Neural progenitor cell (in vitro differentiated cells): ENCODE measurements around the gene KRT3. TPM values are rescaled to one million over a fixed set of nuclear protein-coding genes. Genes with fewer than 3 reads are reported as not detected.
A peak's percentile ranks its signal among the peaks of the same experiment; 100 is the strongest.

Experiments used
- DNase-seq: peaks from one replicate; pipeline ENCODE4 v3.0.0-alpha.2; 2016; ENCODE audit warnings: low spot score
- H2AFZ ChIP-seq: fragments of 200-600 bp; sonication (generic); replicated peaks from 2 replicates; pipeline ENCODE4 v1.6.1; 2016; ENCODE audit warnings: antibody characterized with exemption
- H3F3A ChIP-seq: fragments of 200-600 bp; sonication (generic); 2 replicates; pipeline ENCODE4 v1.6.1; 2016; ENCODE audit warnings: antibody characterized with exemption, low read depth
- H3K27ac ChIP-seq: fragments of 200-600 bp; sonication (generic); 2 replicates; pipeline ENCODE4 v1.5.1; 2016; ENCODE audit warnings: mild to moderate bottlenecking
- H3K27me3 ChIP-seq: fragments of 200-600 bp; sonication (generic); 2 replicates; pipeline ENCODE4 v1.6.1; 2016; ENCODE audit warnings: mild to moderate bottlenecking, moderate library complexity
- H3K36me3 ChIP-seq: fragments of 200-600 bp; sonication (generic); 2 replicates; pipeline ENCODE4 v1.5.1; 2016
- H3K4me1 ChIP-seq: fragments of 200-600 bp; sonication (generic); 2 replicates; pipeline ENCODE4 v1.6.1; 2016; ENCODE audit warnings: mixed run types
- H3K4me2 ChIP-seq: fragments of 200-600 bp; sonication (generic); 2 replicates; pipeline ENCODE4 v1.6.1; 2016
- H3K4me3 ChIP-seq: fragments of 200-600 bp; sonication (generic); 2 replicates; pipeline ENCODE4 v1.5.1; 2016
- H3K79me2 ChIP-seq: fragments of 200-600 bp; sonication (generic); 2 replicates; pipeline ENCODE4 v1.6.1; 2016; ENCODE audit warnings: low read depth
- H3K9ac ChIP-seq: fragments of 200-600 bp; sonication (generic); 2 replicates; pipeline ENCODE4 v1.6.1; 2016
- H3K9me3 ChIP-seq: fragments of 200-600 bp; sonication (generic); 2 replicates; pipeline ENCODE4 v1.5.1; 2016; ENCODE audit warnings: low read depth
- H4K20me1 ChIP-seq: fragments of 200-600 bp; sonication (generic); 2 replicates; pipeline ENCODE4 v1.6.1; 2016; ENCODE audit warnings: low read depth
- H3K27ac Mint-ChIP-seq: 3 replicates; pipeline ENCODE4 v1.8.0; 2021; ENCODE audit warnings: mixed read lengths
- H3K27me3 Mint-ChIP-seq: 2 replicates; pipeline ENCODE4 v1.8.0; 2022; ENCODE audit warnings: low read depth, mild to moderate bottlenecking, inconsistent platforms, moderate library complexity, mixed read lengths; ENCODE audit not compliant: insufficient read depth
- H3K36me3 Mint-ChIP-seq: 3 replicates; pipeline ENCODE4 v1.8.0; 2021; ENCODE audit warnings: mixed read lengths
- H3K4me1 Mint-ChIP-seq: 3 replicates; pipeline ENCODE4 v1.8.0; 2021; ENCODE audit warnings: mixed read lengths
- H3K4me3 Mint-ChIP-seq: 3 replicates; pipeline ENCODE4 v1.8.0; 2021; ENCODE audit warnings: mild to moderate bottlenecking, moderate library complexity, mixed read lengths
- H3K9me3 Mint-ChIP-seq: 3 replicates; pipeline ENCODE4 v1.8.0; 2020; ENCODE audit warnings: mixed read lengths
- CTCF ChIP-seq: fragments of 200-600 bp; sonication (generic); IDR thresholded peaks from 2 replicates; pipeline ENCODE4 v1.5.1; 2017; ENCODE audit warnings: antibody characterized with exemption, mild to moderate bottlenecking
- EZH2 ChIP-seq: fragments of 200-600 bp; sonication (generic); IDR thresholded peaks from 2 replicates; pipeline ENCODE4 v1.6.1; 2017; ENCODE audit warnings: antibody characterized with exemption, mild to moderate bottlenecking, moderate library complexity
- EZH2phosphoT487 ChIP-seq: fragments of 200-600 bp; sonication (generic); IDR thresholded peaks from 2 replicates; pipeline ENCODE4 v1.6.1; 2017; ENCODE audit warnings: antibody characterized with exemption
- total RNA-seq: library from RNA; depleted of rRNA; stranded (reverse); fragments of >200 nt; gene quantifications from 2 replicates; pipeline ENCODE4 v1.2.3, GENCODE V29; 2015; ENCODE audit warnings: low replicate concordance

Gene KRT3
- total RNA-seq, 1 donor from 2014 or later: not detected

- H3K4me1 ChIP-seq: peaks cover 40% of the 10 kb centered on the region
- no peak overlapping the region for H3K4me3 ChIP-seq
- H3K79me2 ChIP-seq: no peaks in the 10 kb centered on the region
- no peak overlapping the region for H3K4me3 Mint-ChIP-seq
- H3K27me3 ChIP-seq: no peaks in the 10 kb centered on the region
- no peak overlapping the region for H3K4me2 ChIP-seq
- H3F3A ChIP-seq: peaks cover 12% of the 10 kb centered on the region
- peaks cover 25% of the 10 kb centered on the region for H3K4me1 Mint-ChIP-seq
- H3K36me3 Mint-ChIP-seq: no peaks in the 10 kb centered on the region
- H3K9ac ChIP-seq: no peak overlapping the region
- no peak for TF ChIP-seq EZH2phosphoT487
- no peak for TF ChIP-seq CTCF
- no peak for TF ChIP-seq EZH2
- H3K27me3 Mint-ChIP-seq: peaks cover 14% of the 10 kb centered on the region
- no peaks in the 10 kb centered on the region for H3K9me3 ChIP-seq
- no peaks in the 10 kb centered on the region for H3K9me3 Mint-ChIP-seq
- no peak for DNase-seq
- H4K20me1 ChIP-seq: no peaks in the 10 kb centered on the region
- H3K27ac Mint-ChIP-seq: peak overlapping the region; percentile 80
- H2AFZ ChIP-seq: no peak overlapping the region
- H3K36me3 ChIP-seq: no peaks in the 10 kb centered on the region
- H3K27ac ChIP-seq: no peak overlapping the region
Measured at GRCh38 chr12:52821071-52821730, 25.3 kb upstream of the KRT3 start.

GRCh38 chr12:52820521-52820920, 24.6 kb upstream of the KRT3 start:
- H4K20me1 ChIP-seq: no peaks in the 10 kb centered on the region
- H3K9ac ChIP-seq: no peak overlapping the region
- no peak overlapping the region for H3K4me3 Mint-ChIP-seq
- H3K4me1 ChIP-seq: peaks cover 40% of the 10 kb centered on the region
- H3K36me3 Mint-ChIP-seq: no peaks in the 10 kb centered on the region
- H3K9me3 Mint-ChIP-seq: no peaks in the 10 kb centered on the region
- no peaks in the 10 kb centered on the region for H3K79me2 ChIP-seq
- no peak for TF ChIP-seq EZH2
- TF ChIP-seq EZH2phosphoT487: no peak
- TF ChIP-seq CTCF: no peak
- H2AFZ ChIP-seq: no peak overlapping the region
- peak overlapping the region; percentile 29 for H3K27ac Mint-ChIP-seq
- H3K27me3 ChIP-seq: no peaks in the 10 kb centered on the region
- peaks cover 14% of the 10 kb centered on the region for H3K27me3 Mint-ChIP-seq
- no peak overlapping the region for H3K4me3 ChIP-seq
- H3K4me1 Mint-ChIP-seq: peaks cover 25% of the 10 kb centered on the region
- H3K9me3 ChIP-seq: no peaks in the 10 kb centered on the region
- H3K4me2 ChIP-seq: peak overlapping the region; percentile 47
- peaks cover 12% of the 10 kb centered on the region for H3F3A ChIP-seq
- no peak overlapping the region for H3K27ac ChIP-seq
- no peak for DNase-seq
- H3K36me3 ChIP-seq: no peaks in the 10 kb centered on the region

GRCh38 chr12:52819731-52820510, 24.0 kb upstream of the KRT3 start:
- no peak overlapping the region for H3K4me3 ChIP-seq
- Mint-ChIP-seq H3K4me1 (peaks cover 25% of the 10 kb centered on the region), H3K9me3 (no peaks in the 10 kb centered on the region), H3K27me3 (peaks cover 13% of the 10 kb centered on the region), H3K36me3 (no peaks in the 10 kb centered on the region), H3K4me3 (no peak overlapping the region), H3K27ac (no peak overlapping the region)
- peaks cover 12% of the 10 kb centered on the region for H3F3A ChIP-seq
- no peak for TF ChIP-seq EZH2phosphoT487
- TF ChIP-seq CTCF: peak; percentile 7
- H3K9ac ChIP-seq: no peak overlapping the region
- no peak overlapping the region for H3K27ac ChIP-seq
- H2AFZ ChIP-seq: no peak overlapping the region
- no peaks in the 10 kb centered on the region for H3K9me3 ChIP-seq
- H3K36me3 ChIP-seq: no peaks in the 10 kb centered on the region
- H3K79me2 ChIP-seq: no peaks in the 10 kb centered on the region
- peak; percentile 74 for DNase-seq
- H4K20me1 ChIP-seq: no peaks in the 10 kb centered on the region
- peaks cover 40% of the 10 kb centered on the region for H3K4me1 ChIP-seq
- no peaks in the 10 kb centered on the region for H3K27me3 ChIP-seq
- H3K4me2 ChIP-seq: peak overlapping the region; percentile 47
